NCI-H774 (cell line): ENCODE data around the gene ERO1A.

ENCODE experiments used
- DNase-seq: peaks from one replicate; lab custom pipeline; 2025; lab: John Stamatoyannopoulos, UW

The ERO1A gene

GRCh38 chr14:52607061-52607460 is 88.3 kb downstream of the ERO1A start:
- DNase-seq, result no peak

- no peak for DNase-seq
Measured at GRCh38 chr14:52602131-52602530, 93.2 kb downstream of the ERO1A start.

GRCh38 chr14:52599974-52600373 is 95.4 kb downstream of the ERO1A start:
- no peak for DNase-seq

- DNase-seq, result no peak
Measured at GRCh38 chr14:52598568-52598967, 96.8 kb downstream of the ERO1A start.

GRCh38 chr14:52596861-52597260 is 98.5 kb downstream of the ERO1A start:
- DNase-seq, result no peak

- no peak for DNase-seq
Measured at GRCh38 chr14:52596320-52596719, 99.0 kb downstream of the ERO1A start.

- no peak for DNase-seq
Measured at GRCh38 chr14:52590318-52590717, 105.0 kb downstream of the ERO1A start.
